Stimulated activated naive CD8-positive, alpha-beta T cell treated with anti-CD3 and anti-CD28 coated beads, Interleukin-15, amount 100 ng/mL, for 72 hours (primary cell): Measurements from ENCODE around the gene NTPCR.

Experiments used
- ATAC-seq: fragments of 150-1000 bp; cut with Tn5 transposase; 2 replicates; pipeline ENCODE4 v1.10.0; 2021; ENCODE audit warnings: mild to moderate bottlenecking, moderate library complexity
- DNase-seq, 2 donors: peaks; one replicate each; pipeline ENCODE4 v3.0.0; 2021 to 2022
- H3K27ac Mint-ChIP-seq, 2 donors: one replicate each; pipeline ENCODE4 v1.8.0; 2022; ENCODE audit warnings: mild to moderate bottlenecking in 2 of 2, mixed read lengths in 2 of 2, moderate library complexity in 2 of 2
- H3K27me3 Mint-ChIP-seq: one replicate; pipeline ENCODE4 v1.8.0; 2022; ENCODE audit warnings: mixed read lengths
- H3K4me1 Mint-ChIP-seq: one replicate; pipeline ENCODE4 v1.8.0; 2022; ENCODE audit warnings: mild to moderate bottlenecking, mixed read lengths
- H3K4me3 Mint-ChIP-seq, 2 donors: one replicate each; pipeline ENCODE4 v1.8.0; 2022; ENCODE audit warnings: mild to moderate bottlenecking in 2 of 2, mixed read lengths in 2 of 2, moderate library complexity in 1 of 2
- H3K9me3 Mint-ChIP-seq, 2 donors: one replicate each; pipeline ENCODE4 v1.8.0; 2022; ENCODE audit warnings: mixed read lengths in 2 of 2

Gene NTPCR

DNA sequence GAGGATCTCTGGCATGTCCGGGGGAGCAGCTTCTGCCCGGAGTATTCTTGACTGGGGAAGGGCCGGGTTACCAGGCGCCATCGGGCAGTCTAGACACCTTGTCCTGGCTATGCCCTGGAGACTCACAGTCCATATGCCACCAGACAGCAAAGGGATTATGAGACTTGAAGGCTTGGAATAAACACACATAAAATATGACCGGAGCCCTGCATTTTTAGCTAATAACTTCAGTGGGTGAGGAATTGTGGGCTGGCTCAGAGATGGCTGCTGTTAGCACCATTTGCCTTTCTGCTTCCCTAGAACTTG, 15.5 kb downstream of the NTPCR start:
- no peaks in the 10 kb centered on the region for H3K27me3 Mint-ChIP-seq
- ATAC-seq, result no peak
- no peak overlapping the region for H3K4me3 Mint-ChIP-seq
- H3K27ac Mint-ChIP-seq, result no peak overlapping the region
- no peaks in the 10 kb centered on the region for H3K9me3 Mint-ChIP-seq
- DNase-seq, result no peak
- H3K4me1 Mint-ChIP-seq, result peaks cover 58% of the 10 kb centered on the region

DNA sequence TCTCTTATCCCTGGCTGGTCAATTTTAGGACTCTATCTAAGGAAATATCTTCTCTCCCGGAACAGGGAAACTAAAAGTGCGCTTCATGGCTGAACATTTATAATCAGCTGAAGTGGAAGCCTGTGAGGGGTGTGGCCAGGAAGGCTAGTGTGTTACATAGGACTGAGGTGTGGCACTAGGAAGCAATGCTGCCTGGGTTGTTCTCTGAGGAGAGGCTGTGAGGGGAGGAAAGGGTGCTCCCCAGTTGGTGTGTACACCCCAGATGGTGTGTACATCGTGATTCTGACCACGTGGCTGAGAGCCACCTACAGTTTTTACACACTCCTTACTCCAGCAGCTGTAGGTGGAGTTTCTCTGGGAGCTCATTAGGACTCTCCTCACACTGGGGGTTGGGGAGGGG, 16.3 kb downstream of the NTPCR start:
- Mint-ChIP-seq H3K4me3 (no peak overlapping the region), H3K4me1 (peaks cover 58% of the 10 kb centered on the region), H3K27me3 (no peaks in the 10 kb centered on the region), H3K27ac (no peak overlapping the region), H3K9me3 (peaks cover 0 to 4% of the 10 kb centered on the region in 2 donors)
- no peak for ATAC-seq
- DNase-seq, result no peak

DNA sequence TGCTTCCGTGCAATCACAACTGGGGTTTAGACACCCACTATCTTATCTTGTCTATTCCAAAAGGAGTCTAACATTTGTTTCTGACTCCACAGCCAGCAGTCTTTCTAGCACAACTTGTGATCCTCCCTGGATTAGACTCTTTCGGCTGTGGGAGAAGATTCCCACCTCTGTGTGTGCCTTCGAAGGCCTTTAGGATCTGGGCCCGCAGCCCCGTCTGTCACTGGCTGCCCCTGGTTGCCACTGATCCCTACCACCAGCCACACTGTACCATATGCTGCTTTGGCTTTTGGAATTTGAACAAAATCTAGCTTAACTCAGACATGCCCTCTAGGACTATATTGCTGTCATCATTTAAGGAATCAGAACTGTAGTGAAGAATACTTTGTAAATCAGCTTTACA, 18.0 kb downstream of the NTPCR start:
- Mint-ChIP-seq H3K4me1 (peaks cover 44% of the 10 kb centered on the region), H3K27ac (no peak overlapping the region), H3K4me3 (no peak overlapping the region), H3K27me3 (no peaks in the 10 kb centered on the region), H3K9me3 (peaks cover 10 to 16% of the 10 kb centered on the region in 2 donors)
- no peak for ATAC-seq
- no peak for DNase-seq

DNA sequence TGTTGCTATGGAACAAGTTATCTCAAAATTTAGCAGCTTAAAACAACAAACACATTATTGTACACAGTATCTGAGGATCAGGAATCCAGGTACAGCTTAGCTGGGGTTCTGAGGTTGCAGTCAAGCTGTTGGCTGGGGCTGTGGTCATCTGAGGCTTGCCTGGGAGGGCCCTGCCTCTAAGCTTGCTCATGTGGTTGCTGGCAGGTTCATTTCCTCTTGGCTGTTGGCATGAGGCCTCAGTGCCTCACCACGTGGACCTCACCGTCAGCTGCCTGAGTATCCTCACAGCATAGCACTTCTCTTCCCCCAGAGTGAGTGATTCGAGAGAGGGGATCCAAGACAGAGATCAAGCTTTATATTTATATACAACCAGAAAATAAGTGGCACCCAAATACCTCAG, 18.6 kb downstream of the NTPCR start:
- Mint-ChIP-seq H3K27ac (peak overlapping the region in 1 of 2 donors; percentile 90), H3K27me3 (no peaks in the 10 kb centered on the region), H3K4me1 (peaks cover 40% of the 10 kb centered on the region), H3K4me3 (no peak overlapping the region), H3K9me3 (peaks cover 16 to 21% of the 10 kb centered on the region in 2 donors)
- ATAC-seq (peak; percentile 77), DNase-seq (no peak)

DNA sequence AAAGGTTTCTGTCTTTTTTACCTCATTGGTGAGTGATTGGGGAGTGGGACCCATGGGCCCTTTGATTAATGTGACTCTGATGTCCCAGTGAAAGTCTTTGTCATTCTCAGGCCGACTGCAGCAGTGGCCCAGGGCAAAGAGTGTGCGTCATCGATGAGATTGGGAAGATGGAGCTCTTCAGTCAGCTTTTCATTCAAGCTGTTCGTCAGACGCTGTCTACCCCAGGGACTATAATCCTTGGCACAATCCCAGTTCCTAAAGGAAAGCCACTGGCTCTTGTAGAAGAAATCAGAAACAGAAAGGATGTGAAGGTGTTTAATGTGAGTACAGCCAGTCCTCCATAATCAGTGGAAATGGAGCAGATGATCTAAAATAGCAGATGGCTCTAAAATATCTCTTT, 19.4 kb downstream of the NTPCR start:
- Mint-ChIP-seq H3K27me3 (no peaks in the 10 kb centered on the region), H3K9me3 (peaks cover 25 to 26% of the 10 kb centered on the region in 2 donors), H3K4me1 (peaks cover 39% of the 10 kb centered on the region), H3K4me3 (no peak overlapping the region), H3K27ac (no peak overlapping the region)
- DNase-seq (no peak), ATAC-seq (no peak)

DNA sequence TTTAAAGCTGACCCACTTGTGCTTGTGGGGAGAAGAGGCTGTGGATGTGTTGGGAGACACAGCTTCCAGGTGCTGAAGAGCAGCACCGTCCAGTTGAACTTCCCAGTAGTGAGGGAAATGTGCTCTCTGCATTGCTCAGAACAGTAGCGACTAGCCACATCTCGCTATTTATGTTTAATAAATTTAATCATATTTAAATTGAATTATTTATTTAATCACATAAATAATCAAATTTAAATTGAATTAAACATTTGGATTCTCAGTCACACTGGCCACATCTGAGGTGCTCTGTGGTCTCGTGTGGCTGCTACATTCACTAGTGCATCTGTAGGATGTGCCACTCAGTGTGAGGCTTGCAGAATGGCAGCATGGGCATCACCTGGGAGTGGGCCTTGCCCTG, 20.1 kb downstream of the NTPCR start:
- no peaks in the 10 kb centered on the region for H3K27me3 Mint-ChIP-seq
- DNase-seq (no peak), ATAC-seq (no peak)
- H3K4me3 Mint-ChIP-seq, result no peak overlapping the region
- no peak overlapping the region for H3K27ac Mint-ChIP-seq
- peaks cover 32% of the 10 kb centered on the region for H3K4me1 Mint-ChIP-seq
- H3K9me3 Mint-ChIP-seq, result peaks cover 26 to 27% of the 10 kb centered on the region in 2 donors

DNA sequence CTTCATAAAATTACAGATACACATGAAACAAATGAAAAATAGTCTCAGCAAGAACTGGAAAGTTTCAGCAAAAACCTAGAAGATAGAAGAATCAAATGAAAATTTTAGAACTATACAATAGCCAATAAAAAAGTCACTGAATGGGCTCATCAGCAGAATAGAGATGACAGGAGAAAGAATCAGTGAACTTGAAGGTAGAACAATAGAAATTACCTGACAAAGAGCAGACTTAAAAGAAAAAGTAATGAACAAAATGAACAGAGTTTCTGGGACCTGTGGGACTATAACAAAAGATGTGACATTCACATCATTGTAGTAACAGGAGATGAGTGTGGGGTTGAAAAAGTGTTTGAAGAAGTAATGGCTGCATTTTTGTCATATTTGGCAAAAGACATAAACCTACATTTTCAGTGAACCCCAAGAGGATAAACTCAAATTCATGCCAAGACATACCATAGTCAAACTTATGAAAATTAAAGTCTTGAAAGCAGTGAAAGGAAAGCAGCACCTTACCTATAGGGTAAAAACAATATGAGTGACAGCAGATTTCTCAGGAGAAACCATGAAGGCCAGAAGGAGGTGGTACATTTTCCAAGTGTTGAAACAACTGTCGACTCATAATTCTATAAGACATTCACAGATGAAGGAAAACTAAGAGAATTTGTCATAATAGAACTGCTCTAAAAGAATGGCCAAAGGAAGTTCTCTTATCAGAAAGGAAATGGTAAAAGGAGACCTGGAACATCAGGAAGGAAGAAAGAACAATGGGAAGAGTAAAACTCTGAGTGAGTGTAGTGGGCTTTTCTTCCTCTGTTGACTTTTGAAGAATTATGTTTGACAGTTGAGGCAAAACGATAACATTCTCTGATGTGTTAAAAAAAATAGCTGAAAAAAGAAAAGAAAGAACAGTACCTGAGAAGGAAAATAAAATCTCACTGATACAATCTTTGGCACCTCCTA, 23.5 kb downstream of the NTPCR start:
- ATAC-seq, result no peak
- Mint-ChIP-seq H3K4me1 (peaks cover 36% of the 10 kb centered on the region), H3K27ac (no peak overlapping the region), H3K4me3 (no peak overlapping the region), H3K9me3 (peaks cover 26 to 27% of the 10 kb centered on the region in 2 donors), H3K27me3 (no peaks in the 10 kb centered on the region)
- DNase-seq, result no peak

DNA sequence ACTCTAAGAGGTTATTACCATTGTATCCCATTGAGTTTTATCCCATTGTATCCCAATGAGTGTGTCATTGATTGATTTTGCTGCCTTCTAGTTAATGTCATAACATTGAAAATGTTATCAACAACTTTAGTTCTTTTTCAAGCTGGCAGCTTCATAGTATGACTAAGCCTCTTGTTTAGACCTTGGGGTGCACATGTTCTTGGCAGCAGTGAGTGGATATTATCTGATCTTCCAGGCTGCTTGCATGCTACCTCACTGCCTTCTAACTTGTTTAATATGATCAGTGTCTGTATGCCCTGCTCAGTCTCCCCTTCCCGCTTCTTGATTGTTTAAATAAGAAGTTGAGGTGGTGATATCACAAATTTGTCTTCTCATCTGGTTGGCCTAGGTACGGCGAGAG, 24.6 kb downstream of the NTPCR start:
- no peak for DNase-seq
- Mint-ChIP-seq H3K4me3 (no peak overlapping the region), H3K27ac (no peak overlapping the region), H3K9me3 (peaks cover 26 to 27% of the 10 kb centered on the region in 2 donors), H3K27me3 (no peaks in the 10 kb centered on the region), H3K4me1 (peaks cover 32% of the 10 kb centered on the region)
- ATAC-seq, result no peak

DNA sequence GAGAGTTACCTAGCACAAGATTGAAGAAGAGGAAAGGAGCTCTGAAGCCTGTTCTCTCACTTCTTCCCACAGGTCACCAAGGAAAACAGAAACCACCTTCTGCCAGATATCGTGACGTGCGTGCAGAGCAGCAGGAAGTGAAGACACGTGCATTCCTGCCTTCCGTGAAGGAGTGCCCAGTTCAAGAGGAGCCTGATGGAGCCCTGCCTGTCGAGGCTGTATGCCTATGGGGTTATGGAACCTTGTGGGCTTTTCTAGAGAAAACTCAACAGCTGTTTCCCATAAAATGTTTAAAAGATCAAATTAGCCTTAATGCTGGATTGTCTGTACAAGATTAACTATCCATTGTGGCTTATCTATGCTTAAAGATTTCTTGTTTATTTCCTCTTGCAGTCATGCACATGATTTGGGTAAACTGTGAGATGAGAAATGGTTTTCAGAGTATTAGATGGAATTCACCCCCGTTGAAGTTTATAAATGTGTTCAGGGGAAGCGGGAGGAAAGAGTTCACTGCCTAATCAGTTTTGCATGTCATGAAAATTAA, 27.8 kb downstream of the NTPCR start:
- H3K4me1 Mint-ChIP-seq, result peaks cover 32% of the 10 kb centered on the region
- no peak for DNase-seq
- no peaks in the 10 kb centered on the region for H3K27me3 Mint-ChIP-seq
- peaks cover 12 to 19% of the 10 kb centered on the region in 2 donors for H3K9me3 Mint-ChIP-seq
- H3K27ac Mint-ChIP-seq, result peak overlapping the region; percentile 91 to 92
- H3K4me3 Mint-ChIP-seq, result peak overlapping the region; percentile 35 to 40
- ATAC-seq, result no peak

DNA sequence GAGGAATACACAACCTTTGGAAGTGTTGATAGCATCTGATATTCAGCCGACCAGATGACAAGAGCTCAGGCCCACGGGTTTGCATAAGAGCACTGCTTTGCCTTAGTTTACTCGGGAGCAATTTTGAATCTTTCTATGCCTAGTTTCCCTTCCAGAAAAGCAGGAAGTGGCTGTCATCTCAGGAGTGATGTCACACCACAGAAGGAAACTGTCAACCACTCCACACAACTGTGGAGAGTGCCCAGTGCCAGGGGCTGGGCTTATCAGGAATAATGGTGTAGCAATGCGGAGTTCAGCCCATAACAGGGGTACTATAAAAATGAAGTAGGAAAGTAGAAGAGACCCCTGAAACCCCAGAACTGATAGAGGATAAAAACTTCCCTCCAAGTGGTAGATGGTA, 28.4 kb downstream of the NTPCR start:
- DNase-seq (no peak), ATAC-seq (no peak)
- Mint-ChIP-seq H3K9me3 (peaks cover 6 to 12% of the 10 kb centered on the region in 2 donors), H3K27ac (peak overlapping the region; percentile 55 to 66), H3K4me3 (no peak overlapping the region), H3K4me1 (peaks cover 32% of the 10 kb centered on the region), H3K27me3 (no peaks in the 10 kb centered on the region)

DNA sequence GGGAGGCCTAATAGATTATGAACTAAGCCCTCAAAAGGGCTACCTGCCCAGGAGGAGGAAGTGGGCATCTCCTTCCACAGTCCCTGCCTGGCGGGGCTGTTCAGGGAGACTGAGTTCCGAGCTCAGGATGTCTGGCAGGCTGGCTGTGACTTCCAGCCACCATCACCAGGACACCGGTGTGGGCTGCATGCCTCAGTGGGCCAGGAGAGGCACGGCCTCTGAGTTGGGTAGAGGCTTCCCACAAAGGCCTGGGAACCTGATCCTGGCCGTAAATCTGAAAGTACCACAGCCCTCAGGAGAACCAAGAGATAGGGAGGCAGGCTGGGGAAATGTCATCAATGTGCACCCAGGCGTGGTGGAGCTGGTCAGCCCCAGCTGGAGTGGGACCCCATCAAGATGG, 29.1 kb downstream of the NTPCR start:
- H3K9me3 Mint-ChIP-seq, result peaks cover 0 to 5% of the 10 kb centered on the region in 2 donors
- no peaks in the 10 kb centered on the region for H3K27me3 Mint-ChIP-seq
- H3K27ac Mint-ChIP-seq, result no peak overlapping the region
- no peak overlapping the region for H3K4me3 Mint-ChIP-seq
- no peak for ATAC-seq
- H3K4me1 Mint-ChIP-seq, result peaks cover 26% of the 10 kb centered on the region
- no peak for DNase-seq

DNA sequence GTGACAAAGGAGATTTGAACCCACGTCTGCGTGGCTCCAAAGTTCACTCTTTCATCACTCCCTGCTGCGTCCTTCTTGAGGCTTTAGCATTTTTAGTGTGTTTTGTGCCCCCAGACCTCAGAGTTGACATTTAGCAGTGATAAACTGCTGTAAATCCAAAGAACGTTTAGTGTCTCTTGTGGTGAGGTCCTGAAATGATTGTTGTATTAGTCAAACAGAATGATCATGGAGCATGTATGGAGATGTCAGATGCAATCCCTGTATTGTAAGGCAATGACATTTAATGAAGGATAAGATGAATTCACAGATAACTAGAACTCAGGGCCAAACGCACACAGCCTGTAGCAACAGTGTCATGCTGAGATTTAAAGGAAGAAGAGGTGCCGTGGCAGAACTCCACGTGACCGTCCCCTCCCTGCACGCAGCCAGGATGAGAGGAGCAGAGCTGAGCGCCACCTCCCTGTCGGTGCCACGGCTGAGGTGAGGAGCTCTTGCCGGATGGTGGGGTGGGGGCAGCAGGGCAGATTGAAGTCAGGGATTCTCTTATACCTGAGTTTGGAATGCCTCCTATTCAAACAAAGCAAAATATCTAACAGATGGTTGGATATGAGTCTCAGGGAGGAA, 30.1 kb downstream of the NTPCR start:
- ATAC-seq (no peak), DNase-seq (no peak)
- H3K4me3 Mint-ChIP-seq, result no peak overlapping the region

DNA sequence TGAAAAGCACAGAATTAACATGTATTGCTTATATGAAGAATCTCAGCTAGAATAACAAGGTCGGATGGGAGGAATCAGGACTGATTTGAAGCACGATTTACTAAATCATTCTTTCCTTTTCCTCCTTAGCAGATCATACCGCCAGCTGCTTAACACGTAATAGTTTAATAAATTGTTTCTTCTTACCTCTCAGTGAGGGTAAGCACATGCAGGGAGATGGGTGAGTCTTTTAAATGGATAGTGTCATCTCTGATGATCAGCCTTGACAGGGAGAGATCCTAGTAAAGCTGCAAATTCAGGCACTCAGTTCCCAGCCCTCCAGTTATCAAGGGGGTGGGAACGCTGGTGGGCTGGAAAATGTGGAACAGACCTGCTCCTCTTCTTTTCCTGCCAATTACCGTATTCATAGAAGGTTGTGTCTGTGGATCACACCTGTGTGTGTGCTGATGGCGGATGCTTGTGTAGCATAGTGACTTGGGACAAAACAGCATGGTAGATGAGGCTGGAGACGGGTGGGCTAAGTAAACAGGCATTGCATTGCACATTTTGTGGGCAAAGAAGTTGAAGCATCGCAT, 30.7 kb downstream of the NTPCR start:
- no peak for DNase-seq
- Mint-ChIP-seq H3K27me3 (no peaks in the 10 kb centered on the region), H3K9me3 (no peaks in the 10 kb centered on the region), H3K4me3 (no peak overlapping the region), H3K27ac (no peak overlapping the region), H3K4me1 (peaks cover 26% of the 10 kb centered on the region)
- ATAC-seq, result no peak

More for the DNA sequence above, 30.1 kb downstream of the NTPCR start:
- no peaks in the 10 kb centered on the region for H3K27me3 Mint-ChIP-seq
- no peak overlapping the region for H3K27ac Mint-ChIP-seq
- peaks cover 26% of the 10 kb centered on the region for H3K4me1 Mint-ChIP-seq
- no peaks in the 10 kb centered on the region for H3K9me3 Mint-ChIP-seq

DNA sequence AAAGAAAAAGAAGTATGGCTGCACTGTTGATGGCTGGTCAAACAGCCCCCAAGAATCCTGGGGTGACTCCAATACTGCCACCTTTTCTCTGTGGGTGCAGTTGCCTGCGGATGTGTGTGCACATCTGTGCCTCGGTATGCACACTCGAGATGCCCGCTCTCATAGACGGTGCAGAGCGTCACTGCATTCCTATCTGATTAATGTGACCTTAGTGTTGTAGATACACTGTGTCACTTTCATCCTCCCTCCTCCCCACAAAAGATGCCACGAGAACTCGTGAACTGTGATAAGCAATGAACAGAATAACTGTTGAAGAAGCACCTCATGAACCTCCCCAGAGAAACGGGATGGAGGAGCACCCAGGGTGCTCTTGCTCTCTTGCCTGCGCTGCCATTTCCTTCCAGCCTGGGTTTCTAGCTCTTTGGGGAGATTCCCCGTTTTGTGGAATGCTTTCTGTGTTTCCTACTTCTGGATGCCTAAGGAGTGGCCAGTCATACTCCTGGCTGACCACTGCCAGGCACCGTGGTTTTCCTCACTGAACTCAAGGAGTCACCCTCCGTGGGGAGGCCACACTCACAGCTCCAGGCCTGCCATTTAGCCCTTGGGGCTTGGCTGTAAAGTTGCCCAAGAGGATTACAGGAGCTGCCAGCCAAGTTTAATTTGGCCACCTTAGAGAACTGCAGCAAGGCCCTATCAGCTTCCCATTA, 32.0 kb downstream of the NTPCR start:
- Mint-ChIP-seq H3K27me3 (no peaks in the 10 kb centered on the region), H3K4me3 (no peak overlapping the region), H3K4me1 (peaks cover 19% of the 10 kb centered on the region), H3K9me3 (no peaks in the 10 kb centered on the region), H3K27ac (no peak overlapping the region)
- DNase-seq (no peak), ATAC-seq (no peak)

DNA sequence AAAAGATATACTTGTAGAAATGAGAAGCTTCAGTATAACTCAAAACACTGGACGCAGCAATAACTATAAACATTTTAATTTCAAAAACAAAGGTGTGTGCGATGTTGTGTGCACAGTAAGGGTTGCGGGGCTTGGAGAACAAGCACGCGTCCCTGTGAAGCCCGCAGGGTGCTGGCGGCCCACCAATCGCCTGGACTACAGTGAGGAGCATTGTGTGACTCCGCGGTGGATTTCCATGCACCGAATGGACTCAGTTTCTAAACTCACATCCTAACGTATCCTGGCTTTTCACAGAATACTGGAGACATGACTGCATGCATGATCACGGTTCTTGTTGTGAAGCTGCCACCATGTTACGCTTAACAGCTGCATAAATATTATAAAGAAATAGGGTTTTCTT, 33.0 kb downstream of the NTPCR start:
- no peak overlapping the region for H3K4me3 Mint-ChIP-seq

More for the DNA sequence above, 33.0 kb downstream of the NTPCR start:
- Mint-ChIP-seq H3K27me3 (no peaks in the 10 kb centered on the region), H3K9me3 (no peaks in the 10 kb centered on the region), H3K4me1 (peaks cover 9% of the 10 kb centered on the region), H3K27ac (no peak overlapping the region)
- ATAC-seq, result no peak
- DNase-seq, result no peak
